ENCODE measurements around the gene CLN6. TPM values are rescaled to one million over a fixed set of nuclear protein-coding genes. Genes with fewer than 3 reads are reported as not detected.

Gene CLN6
- total RNA-seq, 1 donor from 2014 or later: 18.7 TPM

GRCh38 chr15:68192804-68193486, 36.6 kb downstream of the CLN6 start:
- no peak overlapping the region for H3K4me3 Mint-ChIP-seq (ENCODE audit: unreplicated experiment)
- H3K27me3 Mint-ChIP-seq (ENCODE audit: unreplicated experiment): no peaks in the 10 kb centered on the region
- no peak overlapping the region for H3K27ac Mint-ChIP-seq (ENCODE audit: unreplicated experiment)
- H3K36me3 Mint-ChIP-seq (ENCODE audit: unreplicated experiment): peaks cover 45% of the 10 kb centered on the region
- DNase-seq (ENCODE audit: extremely low spot score, unreplicated experiment): no peak
- H3K4me1 Mint-ChIP-seq (ENCODE audit: unreplicated experiment): peaks cover 3% of the 10 kb centered on the region
- H3K9me3 Mint-ChIP-seq (ENCODE audit: unreplicated experiment): no peaks in the 10 kb centered on the region
- no peak for TF ChIP-seq CTCF (IDR thresholded peaks at IDR 0.05)

DNA sequence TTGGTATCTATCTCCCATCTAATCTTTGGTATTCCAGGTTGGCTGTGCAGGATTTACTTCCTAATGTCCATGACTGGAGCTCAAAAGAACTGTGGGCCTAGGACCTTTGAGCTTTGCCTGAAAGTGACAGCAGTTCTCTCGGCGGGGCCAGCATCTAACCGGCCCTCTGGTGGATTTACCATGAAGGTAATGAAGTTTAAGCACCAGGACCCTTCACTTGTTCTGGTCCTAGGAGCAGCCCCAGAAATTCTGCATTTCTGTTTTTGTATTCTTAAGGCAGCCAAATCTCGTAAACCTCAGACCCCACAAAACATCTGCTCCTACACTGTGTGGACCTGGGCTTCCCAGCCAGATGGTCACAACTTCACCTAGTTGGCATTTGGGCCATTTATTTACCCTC, 37.4 kb downstream of the CLN6 start:
- H3K36me3 Mint-ChIP-seq (ENCODE audit: unreplicated experiment): peaks cover 46% of the 10 kb centered on the region
- peaks cover 10% of the 10 kb centered on the region for H3K4me1 Mint-ChIP-seq (ENCODE audit: unreplicated experiment)
- TF ChIP-seq CTCF (IDR thresholded peaks at IDR 0.05): no peak
- H3K27ac Mint-ChIP-seq (ENCODE audit: unreplicated experiment): no peak overlapping the region
- no peaks in the 10 kb centered on the region for H3K27me3 Mint-ChIP-seq (ENCODE audit: unreplicated experiment)
- no peak overlapping the region for H3K4me3 Mint-ChIP-seq (ENCODE audit: unreplicated experiment)
- no peaks in the 10 kb centered on the region for H3K9me3 Mint-ChIP-seq (ENCODE audit: unreplicated experiment)
- no peak for DNase-seq (ENCODE audit: extremely low spot score, unreplicated experiment)

DNA sequence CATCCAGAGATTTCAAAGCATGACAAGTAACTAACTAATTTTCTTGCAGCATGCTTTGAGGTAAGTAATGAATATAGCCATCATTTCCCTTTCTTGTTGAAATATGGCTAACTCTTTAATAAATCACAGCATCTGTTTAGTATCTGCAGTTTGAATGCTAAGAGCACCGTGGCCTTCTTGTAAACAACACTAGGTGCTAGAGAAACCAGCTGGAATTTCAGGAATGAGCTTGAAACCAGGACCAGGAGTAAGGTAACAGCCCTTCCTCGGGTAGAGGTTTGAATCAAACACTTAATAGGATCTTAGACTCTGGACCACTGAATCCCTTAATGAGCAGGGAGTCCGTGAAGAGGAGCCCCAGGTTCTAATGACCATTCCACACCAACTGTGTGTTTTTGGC, 38.0 kb downstream of the CLN6 start:
- TF ChIP-seq CTCF (IDR thresholded peaks at IDR 0.05): no peak
- no peaks in the 10 kb centered on the region for H3K27me3 Mint-ChIP-seq (ENCODE audit: unreplicated experiment)
- no peak overlapping the region for H3K4me3 Mint-ChIP-seq (ENCODE audit: unreplicated experiment)
- H3K27ac Mint-ChIP-seq (ENCODE audit: unreplicated experiment): no peak overlapping the region
- H3K4me1 Mint-ChIP-seq (ENCODE audit: unreplicated experiment): peaks cover 10% of the 10 kb centered on the region
- no peaks in the 10 kb centered on the region for H3K9me3 Mint-ChIP-seq (ENCODE audit: unreplicated experiment)
- no peak for DNase-seq (ENCODE audit: extremely low spot score, unreplicated experiment)
- peaks cover 46% of the 10 kb centered on the region for H3K36me3 Mint-ChIP-seq (ENCODE audit: unreplicated experiment)

GRCh38 chr15:68190048-68190447, 39.5 kb downstream of the CLN6 start:
- Mint-ChIP-seq H3K36me3 (ENCODE audit: unreplicated experiment) (peaks cover 49% of the 10 kb centered on the region), H3K27ac (ENCODE audit: unreplicated experiment) (no peak overlapping the region), H3K4me3 (ENCODE audit: unreplicated experiment) (no peak overlapping the region), H3K27me3 (ENCODE audit: unreplicated experiment) (no peaks in the 10 kb centered on the region), H3K4me1 (ENCODE audit: unreplicated experiment) (peaks cover 14% of the 10 kb centered on the region), H3K9me3 (ENCODE audit: unreplicated experiment) (no peaks in the 10 kb centered on the region)
- no peak for DNase-seq (ENCODE audit: extremely low spot score, unreplicated experiment)
- no peak for TF ChIP-seq CTCF (IDR thresholded peaks at IDR 0.05)

DNA sequence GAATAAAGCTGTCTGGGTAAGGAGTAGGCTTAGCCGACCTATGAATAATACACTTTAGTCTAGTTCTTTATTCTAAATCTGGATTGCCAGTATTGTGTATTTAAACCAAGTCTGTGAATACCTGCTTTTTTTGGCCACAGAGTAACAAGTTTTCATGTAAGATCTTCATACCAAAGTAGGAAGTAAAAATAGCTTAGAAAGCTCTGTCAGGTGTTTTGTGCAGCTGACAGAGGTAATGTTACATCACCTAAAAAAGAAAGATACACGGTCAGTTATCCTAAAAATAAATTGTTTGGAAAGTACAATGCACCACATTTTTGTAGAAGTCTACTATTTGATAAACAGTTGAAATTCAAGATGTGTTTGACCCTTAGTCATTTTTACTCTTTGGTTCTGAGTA, 40.9 kb downstream of the CLN6 start:
- no peaks in the 10 kb centered on the region for H3K27me3 Mint-ChIP-seq (ENCODE audit: unreplicated experiment)
- H3K27ac Mint-ChIP-seq (ENCODE audit: unreplicated experiment): no peak overlapping the region
- H3K36me3 Mint-ChIP-seq (ENCODE audit: unreplicated experiment): peaks cover 54% of the 10 kb centered on the region

More for the DNA sequence above, 40.9 kb downstream of the CLN6 start:
- no peak for DNase-seq (ENCODE audit: extremely low spot score, unreplicated experiment)
- Mint-ChIP-seq H3K4me3 (ENCODE audit: unreplicated experiment) (no peak overlapping the region), H3K9me3 (ENCODE audit: unreplicated experiment) (no peaks in the 10 kb centered on the region), H3K4me1 (ENCODE audit: unreplicated experiment) (peaks cover 14% of the 10 kb centered on the region)
- no peak for TF ChIP-seq CTCF (IDR thresholded peaks at IDR 0.05)
